Hindlimb muscle (tissue), 1 donor: ENCODE data around the gene CHCHD5. TPM values are rescaled to one million over a fixed set of nuclear protein-coding genes. Genes with fewer than 3 reads are reported as not detected.
"Not testable (repeated sequence)": the region's sequence is repeated elsewhere in the genome, so short reads cannot be mapped to it uniquely, and the experiment has no call there.

ENCODE experiments used
- DNase-seq: peaks from one replicate; pipeline ENCODE4 v3.0.0-alpha.2; 2013
- polyA plus RNA-seq: library from polyadenylated mRNA; unstranded; fragments of 120-200 nt; gene quantifications from one replicate; pipeline ENCODE4 v1.2.1, GENCODE V29; 2013; ENCODE audit not compliant: insufficient read length

The CHCHD5 gene, protein sequence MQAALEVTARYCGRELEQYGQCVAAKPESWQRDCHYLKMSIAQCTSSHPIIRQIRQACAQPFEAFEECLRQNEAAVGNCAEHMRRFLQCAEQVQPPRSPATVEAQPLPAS
- polyA plus RNA-seq, result 35.4 TPM

GRCh38 chr2:112584134-112584890 is at the start of gene CHCHD5:
CHCHD5 (plus strand) TSS chr2:112584609; CDS start chr2:112584648, 39 bp downstream.
- peak; percentile 93 for DNase-seq

- DNase-seq, result no peak
These were observed 49.6 kb upstream of the CHCHD5 start for GRCh38 chr2:112534826-112535225.

DNA sequence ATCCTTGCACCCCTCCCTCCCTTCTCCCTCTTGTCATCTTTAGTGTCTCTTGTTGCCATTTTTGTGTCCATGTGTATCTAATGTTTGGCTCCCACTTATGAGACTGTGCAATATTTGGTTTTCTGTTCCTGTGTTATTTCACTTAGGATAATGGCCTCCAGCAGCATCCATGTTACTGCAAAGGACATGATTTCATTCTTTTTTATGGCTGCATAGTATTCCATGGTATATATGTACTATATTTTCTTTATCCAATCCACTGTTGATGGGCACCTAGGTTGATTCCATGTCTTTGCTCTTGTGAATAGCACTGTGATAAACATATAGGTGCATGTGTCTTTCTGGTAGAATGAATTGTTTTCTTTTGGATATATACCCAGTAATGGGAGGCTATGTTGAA is 47.7 kb upstream of the CHCHD5 start:
- DNase-seq, result not testable (repeated sequence)

DNA sequence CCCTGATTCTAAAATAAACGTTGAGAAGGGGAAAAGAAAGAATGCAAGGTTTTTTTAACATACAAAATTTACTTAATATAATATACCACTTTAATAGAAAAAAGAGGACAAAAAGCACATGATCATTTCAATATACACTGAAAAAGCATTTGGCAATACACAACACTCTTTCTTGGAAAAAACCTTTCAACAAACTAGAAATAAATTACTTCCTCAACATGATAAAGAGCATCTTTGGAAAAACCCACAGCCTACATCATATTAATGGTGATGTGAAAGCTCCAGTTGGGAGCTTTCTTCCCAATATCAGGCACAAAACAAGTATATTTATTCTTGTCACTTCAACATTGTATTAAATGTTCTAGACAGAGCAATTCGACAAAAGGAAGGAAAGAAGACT is 45.1 kb upstream of the CHCHD5 start:
- DNase-seq, result no peak

- DNase-seq, result no peak
These were observed 43.5 kb upstream of the CHCHD5 start for GRCh38 chr2:112540906-112541305.

DNA sequence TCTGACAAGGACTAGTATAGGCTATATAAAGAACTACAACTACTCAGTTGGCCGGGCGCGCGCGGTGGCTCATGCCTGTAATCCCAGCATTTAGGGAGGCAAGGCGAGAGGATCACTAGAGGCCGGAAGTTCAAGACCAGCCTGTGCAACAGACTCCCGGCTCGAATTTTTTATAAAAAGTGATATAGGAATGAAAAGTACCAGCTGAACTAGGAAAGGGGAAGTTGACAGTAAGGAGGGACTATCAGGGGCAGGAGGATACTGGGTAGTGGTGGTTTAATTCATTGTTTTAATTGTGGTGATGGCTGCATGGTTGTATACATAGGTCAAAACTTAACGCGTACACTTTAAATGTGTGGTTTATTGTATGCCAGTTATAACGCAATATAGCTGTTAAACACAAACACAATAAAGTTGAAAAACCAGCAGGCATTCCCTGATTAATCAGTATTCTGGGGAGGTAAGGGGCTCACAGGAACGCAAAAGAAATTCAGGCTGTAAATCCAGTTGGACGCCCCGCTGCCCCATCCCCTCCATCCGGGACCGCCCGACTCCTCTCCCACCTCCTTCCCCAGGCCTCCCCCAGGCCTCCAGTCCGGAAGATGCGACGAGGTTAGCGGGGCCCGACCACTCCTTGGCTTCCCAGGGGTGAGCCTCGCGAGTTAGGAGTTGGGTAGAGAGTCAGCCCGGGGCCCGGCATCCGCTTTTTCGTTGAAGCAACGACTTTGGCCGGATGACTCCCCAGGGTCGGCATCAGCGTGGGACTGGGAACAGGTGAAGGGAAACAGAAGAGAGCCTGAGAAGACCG is 42.9 kb upstream of the CHCHD5 start:
- DNase-seq, result no peak

- DNase-seq, result peak; percentile 90
These were observed 42.1 kb upstream of the CHCHD5 start, which contains the start of gene POLR1B for GRCh38 chr2:112542123-112542983. POLR1B (plus strand) TSS chr2:112542465; CDS start chr2:112542495, 30 bp downstream.

GRCh38 chr2:112542984-112543661 is 41.3 kb upstream of the CHCHD5 start:
- DNase-seq, result no peak

DNA sequence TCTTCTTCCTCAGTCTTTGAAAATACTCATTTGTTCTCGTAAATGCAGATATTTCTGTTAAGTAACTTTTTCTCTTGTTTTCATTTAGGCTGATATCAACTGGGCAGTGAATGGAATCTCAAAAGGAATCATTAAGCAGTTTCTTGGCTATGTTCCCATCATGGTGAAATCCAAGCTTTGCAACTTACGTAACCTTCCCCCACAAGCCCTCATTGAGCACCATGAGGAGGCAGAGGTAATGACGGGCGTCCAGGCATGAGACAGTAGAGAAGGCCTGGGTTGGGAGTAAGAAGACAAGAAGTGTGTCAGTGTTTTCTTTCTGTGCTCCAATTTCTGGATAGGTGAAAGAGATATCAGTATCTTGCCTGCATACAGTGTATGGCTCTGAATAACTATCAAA is 37.1 kb upstream of the CHCHD5 start:
- DNase-seq, result no peak

GRCh38 chr2:112548980-112549379 is 35.4 kb upstream of the CHCHD5 start:
- no peak for DNase-seq

- DNase-seq, result no peak
These were observed 18.3 kb upstream of the CHCHD5 start for GRCh38 chr2:112566104-112566503.

GRCh38 chr2:112566508-112566907 is 17.9 kb upstream of the CHCHD5 start:
- not testable (repeated sequence) for DNase-seq

GRCh38 chr2:112572005-112572404 is 12.4 kb upstream of the CHCHD5 start:
- no peak for DNase-seq

DNA sequence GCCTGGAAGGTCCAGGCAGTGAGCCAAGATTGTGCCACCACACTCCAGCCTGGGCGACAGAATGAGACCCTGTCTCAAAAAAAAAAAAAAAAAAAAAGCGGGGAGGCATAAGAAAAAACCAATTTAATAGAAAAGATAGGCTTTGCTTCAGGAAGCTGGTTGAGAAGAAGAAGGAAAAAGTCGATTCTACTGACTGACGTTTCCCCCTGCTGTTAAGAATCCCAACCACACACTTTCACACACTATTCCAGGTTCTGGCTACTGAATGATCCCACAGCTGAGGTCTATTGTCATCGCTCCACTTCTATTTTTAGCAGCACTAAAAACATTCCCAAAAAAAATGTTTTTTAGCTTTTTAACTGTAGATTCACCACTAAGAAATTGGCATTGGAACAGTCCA is 6.7 kb upstream of the CHCHD5 start:
- DNase-seq, result peak; percentile 23

GRCh38 chr2:112579241-112579640 is 5.2 kb upstream of the CHCHD5 start:
- DNase-seq, result no peak

- DNase-seq, result no peak
These were observed 4.3 kb upstream of the CHCHD5 start for GRCh38 chr2:112580084-112580483.

GRCh38 chr2:112582314-112582746 is 2.1 kb upstream of the CHCHD5 start:
- DNase-seq, result peak; percentile 61

GRCh38 chr2:112583497-112584133 is 794 bp upstream of the CHCHD5 start:
- DNase-seq, result peak; percentile 9

GRCh38 chr2:112584891-112585250 is 462 bp downstream of the CHCHD5 start:
- no peak for DNase-seq

GRCh38 chr2:112585400-112585799 is 991 bp downstream of the CHCHD5 start:
- no peak for DNase-seq

DNA sequence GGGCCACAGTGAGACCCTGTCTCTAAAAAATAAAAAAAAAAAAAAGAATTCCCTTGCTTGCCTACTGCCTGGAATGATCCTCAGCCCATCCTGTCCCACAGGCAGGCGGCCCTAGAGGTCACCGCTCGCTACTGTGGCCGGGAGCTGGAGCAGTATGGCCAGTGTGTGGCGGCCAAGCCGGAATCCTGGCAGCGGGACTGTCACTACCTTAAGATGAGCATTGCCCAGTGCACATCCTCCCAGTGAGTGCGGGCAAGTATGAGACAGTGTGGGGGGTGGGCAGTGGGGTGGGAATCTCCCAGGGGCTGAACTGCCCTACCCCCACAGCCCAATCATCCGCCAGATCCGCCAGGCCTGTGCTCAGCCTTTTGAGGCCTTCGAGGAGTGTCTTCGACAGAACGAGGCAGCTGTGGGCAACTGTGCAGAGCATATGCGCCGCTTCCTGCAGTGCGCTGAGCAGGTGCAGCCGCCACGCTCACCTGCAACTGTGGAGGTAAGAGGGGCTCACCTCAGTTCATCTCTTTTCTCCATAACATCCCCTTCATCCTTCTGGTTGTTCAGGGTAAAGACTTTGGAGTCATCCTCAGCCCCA is 1.6 kb downstream of the CHCHD5 start:
- no peak for DNase-seq
